ENCODE measurements around the gene IL27RA.
"Not testable (repeated sequence)": the region's sequence is repeated elsewhere in the genome, so short reads cannot be mapped to it uniquely, and the experiment has no call there.

DNA sequence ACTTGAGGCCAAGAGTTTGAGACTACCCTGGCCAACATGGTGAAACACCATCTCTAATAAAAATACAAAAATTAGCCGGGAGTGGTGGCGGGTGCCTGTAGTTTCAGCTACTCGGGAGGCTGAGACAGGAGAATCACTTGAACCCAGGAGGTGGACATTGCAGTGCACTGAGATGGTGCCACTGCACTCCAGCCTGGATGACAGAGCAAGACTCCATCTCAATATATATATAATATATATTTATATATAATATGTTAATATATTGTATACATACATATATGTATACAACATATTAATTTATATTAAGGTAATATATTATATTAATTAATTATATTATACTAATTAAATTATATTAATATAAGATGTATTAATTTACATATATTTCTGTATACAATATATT lies 11.8 kb upstream of the IL27RA start:
- TF ChIP-seq, protein P1, sequence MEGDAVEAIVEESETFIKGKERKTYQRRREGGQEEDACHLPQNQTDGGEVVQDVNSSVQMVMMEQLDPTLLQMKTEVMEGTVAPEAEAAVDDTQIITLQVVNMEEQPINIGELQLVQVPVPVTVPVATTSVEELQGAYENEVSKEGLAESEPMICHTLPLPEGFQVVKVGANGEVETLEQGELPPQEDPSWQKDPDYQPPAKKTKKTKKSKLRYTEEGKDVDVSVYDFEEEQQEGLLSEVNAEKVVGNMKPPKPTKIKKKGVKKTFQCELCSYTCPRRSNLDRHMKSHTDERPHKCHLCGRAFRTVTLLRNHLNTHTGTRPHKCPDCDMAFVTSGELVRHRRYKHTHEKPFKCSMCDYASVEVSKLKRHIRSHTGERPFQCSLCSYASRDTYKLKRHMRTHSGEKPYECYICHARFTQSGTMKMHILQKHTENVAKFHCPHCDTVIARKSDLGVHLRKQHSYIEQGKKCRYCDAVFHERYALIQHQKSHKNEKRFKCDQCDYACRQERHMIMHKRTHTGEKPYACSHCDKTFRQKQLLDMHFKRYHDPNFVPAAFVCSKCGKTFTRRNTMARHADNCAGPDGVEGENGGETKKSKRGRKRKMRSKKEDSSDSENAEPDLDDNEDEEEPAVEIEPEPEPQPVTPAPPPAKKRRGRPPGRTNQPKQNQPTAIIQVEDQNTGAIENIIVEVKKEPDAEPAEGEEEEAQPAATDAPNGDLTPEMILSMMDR (IDR thresholded peaks at IDR 0.05): not testable (repeated sequence)
- not testable (repeated sequence) for TF ChIP-seq POLR2A (IDR thresholded peaks at IDR 0.05); POLR2AphosphoS5 (IDR thresholded peaks at IDR 0.05); EP300 (IDR thresholded peaks at IDR 0.05; ENCODE audit: low read depth)
